Activated CD8-positive, alpha-beta T cell treated with anti-CD3 and anti-CD28 coated beads for 36 hours (primary cell): Measurements from ENCODE around the gene ZKSCAN8. TPM values are rescaled to one million over a fixed set of nuclear protein-coding genes. Genes with fewer than 3 reads are reported as not detected.
"Not testable (repeated sequence)": the region's sequence is repeated elsewhere in the genome, so short reads cannot be mapped to it uniquely, and the experiment has no call there.

Experiments
- ATAC-seq: fragments of 200-7000 bp; cut with Tn5 transposase; one replicate; pipeline ENCODE4 v1.10.0; 2021; ENCODE audit warnings: mild to moderate bottlenecking, moderate library complexity
- CTCF ChIA-PET: fragments of 350-600 bp; sonication (Branson Sonifier 250); formaldehyde crosslinking; loops from one replicate; lab custom pipeline; 2021; ENCODE audit warnings: antibody characterized with exemption; lab: Charles Lee
- POLR2A ChIA-PET: fragments of 350-600 bp; sonication (Branson Sonifier 250); formaldehyde crosslinking; loops from one replicate; lab custom pipeline; 2021; ENCODE audit warnings: antibody characterized with exemption; lab: Charles Lee
- DNase-seq: peaks from one replicate; pipeline ENCODE4 v3.0.0-alpha.2; 2020
- H3K27ac Mint-ChIP-seq: one replicate; pipeline ENCODE4 v1.8.0; 2021; ENCODE audit warnings: mild to moderate bottlenecking, mixed read lengths
- H3K27me3 Mint-ChIP-seq: one replicate; pipeline ENCODE4 v1.8.0; 2021; ENCODE audit warnings: mixed read lengths
- H3K36me3 Mint-ChIP-seq: one replicate; pipeline ENCODE4 v1.8.0; 2021; ENCODE audit warnings: low read depth, mixed read lengths
- H3K4me1 Mint-ChIP-seq: one replicate; pipeline ENCODE4 v1.8.0; 2021; ENCODE audit warnings: low read depth, mixed read lengths
- H3K4me3 Mint-ChIP-seq: one replicate; pipeline ENCODE4 v1.8.0; 2021; ENCODE audit warnings: mild to moderate bottlenecking, moderate library complexity, mixed read lengths
- H3K9me3 Mint-ChIP-seq: one replicate; pipeline ENCODE4 v1.8.0; 2021; ENCODE audit warnings: mixed read lengths
- CTCF ChIP-seq: fragments of 200-600 bp; IDR thresholded peaks from one replicate; pipeline ENCODE4 v1.8.0; 2022; ENCODE audit warnings: antibody characterized with exemption, mild to moderate bottlenecking
- intact Hi-C: fragments of 100-400 bp; cut with micrococcal nuclease; formaldehyde crosslinking; loops from one replicate; pipeline ENCODE4 v1.10.0; 2022
- total RNA-seq, 2 experiments: library from RNA; stranded (reverse); gene quantifications; one replicate each; pipeline ENCODE4 v1.2.3, GENCODE V29; 2021

ZKSCAN8 gene
- 10 to 100 TPM; 18.9 to 20.3 TPM for total RNA-seq

- Mint-ChIP-seq H3K27me3 (no peaks in the 10 kb centered on the region), H3K9me3 (no peaks in the 10 kb centered on the region), H3K4me3 (peak within 1 kb of the TSS; percentile 96), H3K4me1 (peaks cover 57% of the 10 kb centered on the region), H3K27ac (peak within 1 kb of the TSS; percentile 90), H3K36me3 (peaks cover 30% of the 10 kb centered on the region)
- CTCF ChIA-PET: interaction anchor here (0.8 to 2.4 kb wide), 8 partner anchors 11 to 214 kb away, joined by 3 to 18 read pairs (median 4); partner anchors contain the start of genes ZKSCAN4 and ZSCAN16
- DNase-seq (peak; percentile 90), ATAC-seq (peak; percentile 84)
- POLR2A ChIA-PET: interaction anchor here (1.0 to 2.1 kb wide), 13 partner anchors 11 to 258 kb away, joined by 3 to 10 read pairs (median 4); partner anchors contain the start of genes ZKSCAN3, ZSCAN12, ZSCAN16 and ZSCAN26
- intact Hi-C loops: loop anchor here (2.0 kb wide), 1 partner anchor 17 kb away; the partner anchor contains the start of gene ZSCAN16
- no peak for TF ChIP-seq CTCF
These were observed at the start of gene ZKSCAN8 for GRCh38 chr6:28141500-28142329. TSS of gene ZKSCAN8 (plus strand) at chr6:28141883. CDS start at chr6:28148408, 6,525 bp downstream.

- DNase-seq, POLR2A ChIA-PET, ATAC-seq, H3K4me1 Mint-ChIP-seq, H3K9me3 Mint-ChIP-seq, H3K27ac Mint-ChIP-seq, H3K36me3 Mint-ChIP-seq, H3K4me3 Mint-ChIP-seq, CTCF ChIA-PET, intact Hi-C loops, H3K27me3 Mint-ChIP-seq: not testable (repeated sequence)
These were observed 39.5 kb upstream of the ZKSCAN8 start for GRCh38 chr6:28102222-28102621.

GRCh38 chr6:28102699-28103098 is 39.0 kb upstream of the ZKSCAN8 start:
- intact Hi-C loops, POLR2A ChIA-PET, H3K27ac Mint-ChIP-seq: not testable (repeated sequence)

GRCh38 chr6:28104392-28105244 is 37.1 kb upstream of the ZKSCAN8 start:
- peaks cover 4% of the 10 kb centered on the region for H3K27me3 Mint-ChIP-seq
- peaks cover 5% of the 10 kb centered on the region for H3K4me1 Mint-ChIP-seq
- CTCF ChIA-PET: interaction anchor here (0.6 to 1.6 kb wide), 9 partner anchors 11 to 210 kb away, joined by 3 to 6 read pairs (median 3); partner anchors contain the start of gene ZSCAN16
- H3K27ac Mint-ChIP-seq: peak overlapping the region; percentile 92
- intact Hi-C loops: no loop called here
- peaks cover 3% of the 10 kb centered on the region for H3K9me3 Mint-ChIP-seq
- H3K4me3 Mint-ChIP-seq: peak overlapping the region; percentile 87
- no peaks in the 10 kb centered on the region for H3K36me3 Mint-ChIP-seq
- DNase-seq (peak; percentile 90), ATAC-seq (peak; percentile 100)
- POLR2A ChIA-PET: interaction anchor here (0.9 to 2.7 kb wide), 3 partner anchors 24 to 64 kb away, joined by 3 to 15 read pairs (median 3); no protein-coding TSS in a partner anchor
- TF ChIP-seq CTCF: peak; percentile 58

More at GRCh38 chr6:28102699-28103098, 39.0 kb upstream of the ZKSCAN8 start:
- H3K27me3 Mint-ChIP-seq, ATAC-seq, H3K9me3 Mint-ChIP-seq, H3K4me1 Mint-ChIP-seq, DNase-seq, CTCF ChIA-PET, H3K36me3 Mint-ChIP-seq, H3K4me3 Mint-ChIP-seq: not testable (repeated sequence)

GRCh38 chr6:28105245-28105639 is 36.4 kb upstream of the ZKSCAN8 start:
- ChIA-PET POLR2A (interaction anchor here (0.9 to 2.7 kb wide), 3 partner anchors 23 to 64 kb away, joined by 3 to 15 read pairs (median 3); no protein-coding TSS in a partner anchor), CTCF (interaction anchor here (0.6 to 1.6 kb wide), 8 partner anchors 12 to 211 kb away, joined by 3 to 6 read pairs (median 4); partner anchors contain the start of gene ZSCAN16)
- H3K27me3 Mint-ChIP-seq: peaks cover 5% of the 10 kb centered on the region
- intact Hi-C loops: no loop called here
- peaks cover 5% of the 10 kb centered on the region for H3K4me1 Mint-ChIP-seq
- peak overlapping the region; percentile 33 for H3K27ac Mint-ChIP-seq
- peaks cover 3% of the 10 kb centered on the region for H3K9me3 Mint-ChIP-seq
- H3K4me3 Mint-ChIP-seq: peak overlapping the region; percentile 87
- H3K36me3 Mint-ChIP-seq: no peaks in the 10 kb centered on the region
- no peak for TF ChIP-seq CTCF
- DNase-seq: no peak
- no peak for ATAC-seq
